Brain microvascular endothelial cell (primary cell): Measurements from ENCODE around the gene RPL7A.

Experiments used
- DNase-seq: peaks from one replicate; pipeline ENCODE4 v3.0.0-alpha.2; 2020
- H3K27ac ChIP-seq: fragments of 250-450 bp; sonication (Bioruptor Pico); 2 replicates; pipeline ENCODE4 v1.5.1; 2020; ENCODE audit warnings: mild to moderate bottlenecking, moderate library complexity
- H3K27me3 ChIP-seq: fragments of 250-450 bp; sonication (Bioruptor Pico); replicated peaks from 2 replicates; pipeline ENCODE4 v1.5.1; 2020; ENCODE audit warnings: mild to moderate bottlenecking
- H3K36me3 ChIP-seq: fragments of 250-450 bp; sonication (Bioruptor Pico); replicated peaks from 2 replicates; pipeline ENCODE4 v1.5.1; 2020; ENCODE audit warnings: mild to moderate bottlenecking
- H3K4me3 ChIP-seq: 2 replicates; pipeline ENCODE4 v1.5.1; 2011; ENCODE audit warnings: low read depth, mild to moderate bottlenecking, control low read depth, low read length, moderate library complexity
- CTCF ChIP-seq: IDR thresholded peaks from 2 replicates; pipeline ENCODE4 v1.5.1; 2011; ENCODE audit warnings: low read depth, mild to moderate bottlenecking, moderate library complexity, low read length, control low read depth, inconsistent platforms; ENCODE audit errors: missing control alignments
- in situ Hi-C: cut with HindIII; loops from 2 replicates; pipeline ENCODE4 v1.10.0; 2017; ENCODE audit warnings: low sequenced_read_pairs, low pct_ligation_motif_present

The RPL7A gene

GRCh38 chr9:133383438-133383837 is 35.4 kb downstream of the RPL7A start:
- TF ChIP-seq CTCF, result no peak
- Histone ChIP-seq H3K27me3 (no peaks in the 10 kb centered on the region), H3K36me3 (no peaks in the 10 kb centered on the region), H3K27ac (no peak overlapping the region), H3K4me3 (no peak overlapping the region)
- DNase-seq, result no peak
- in situ Hi-C loops, result no loop called here

- no peak for TF ChIP-seq CTCF
- in situ Hi-C loops, result no loop called here
Measured at GRCh38 chr9:133384736-133385321, 36.8 kb downstream of the RPL7A start.

GRCh38 chr9:133385452-133385851 is 37.4 kb downstream of the RPL7A start:
- in situ Hi-C loops, result no loop called here
- DNase-seq, result no peak
- no peaks in the 10 kb centered on the region for H3K27me3 ChIP-seq
- no peak overlapping the region for H3K4me3 ChIP-seq
- H3K27ac ChIP-seq, result no peak overlapping the region
- TF ChIP-seq CTCF, result no peak
- H3K36me3 ChIP-seq, result no peaks in the 10 kb centered on the region

More at GRCh38 chr9:133384736-133385321, 36.8 kb downstream of the RPL7A start:
- no peaks in the 10 kb centered on the region for H3K36me3 ChIP-seq
- H3K4me3 ChIP-seq, result no peak overlapping the region
- DNase-seq, result no peak
- no peak overlapping the region for H3K27ac ChIP-seq
- H3K27me3 ChIP-seq, result no peaks in the 10 kb centered on the region

- Histone ChIP-seq H3K36me3 (no peaks in the 10 kb centered on the region), H3K27me3 (no peaks in the 10 kb centered on the region), H3K27ac (no peak overlapping the region), H3K4me3 (no peak overlapping the region)
- no peak for TF ChIP-seq CTCF
- in situ Hi-C loops, result no loop called here
- DNase-seq, result no peak
Measured at GRCh38 chr9:133386338-133386737, 38.3 kb downstream of the RPL7A start.

GRCh38 chr9:133387680-133388079 is 39.7 kb downstream of the RPL7A start:
- Histone ChIP-seq H3K4me3 (no peak overlapping the region), H3K27ac (no peak overlapping the region), H3K27me3 (no peaks in the 10 kb centered on the region), H3K36me3 (no peaks in the 10 kb centered on the region)
- TF ChIP-seq CTCF, result no peak
- no peak for DNase-seq
- in situ Hi-C loops, result no loop called here

- TF ChIP-seq CTCF, result no peak
- DNase-seq, result no peak
- in situ Hi-C loops, result no loop called here
- no peak overlapping the region for H3K4me3 ChIP-seq
- H3K27ac ChIP-seq, result no peak overlapping the region
- no peaks in the 10 kb centered on the region for H3K27me3 ChIP-seq
- H3K36me3 ChIP-seq, result no peaks in the 10 kb centered on the region
Measured at GRCh38 chr9:133389025-133389557, 41.1 kb downstream of the RPL7A start.
